Activated CD8-positive, alpha-beta memory T cell treated with anti-CD3 and anti-CD28 coated beads, Interleukin-2, amount 50 U/mL, for 24 hours (primary cell): ENCODE results near the gene CLIC4.
"Not testable (repeated sequence)": the region's sequence is repeated elsewhere in the genome, so short reads cannot be mapped to it uniquely, and the experiment has no call there.

Experiments
- DNase-seq: peaks from one replicate; pipeline ENCODE4 v3.0.0-alpha.2; 2020; ENCODE audit errors: extremely low read depth

The CLIC4 gene

GRCh38 chr1:24717887-24718650 is 27.2 kb upstream of the CLIC4 start:
- DNase-seq: no peak

- no peak for DNase-seq
Observed at GRCh38 chr1:24720152-24720551, 25.1 kb upstream of the CLIC4 start.

DNA sequence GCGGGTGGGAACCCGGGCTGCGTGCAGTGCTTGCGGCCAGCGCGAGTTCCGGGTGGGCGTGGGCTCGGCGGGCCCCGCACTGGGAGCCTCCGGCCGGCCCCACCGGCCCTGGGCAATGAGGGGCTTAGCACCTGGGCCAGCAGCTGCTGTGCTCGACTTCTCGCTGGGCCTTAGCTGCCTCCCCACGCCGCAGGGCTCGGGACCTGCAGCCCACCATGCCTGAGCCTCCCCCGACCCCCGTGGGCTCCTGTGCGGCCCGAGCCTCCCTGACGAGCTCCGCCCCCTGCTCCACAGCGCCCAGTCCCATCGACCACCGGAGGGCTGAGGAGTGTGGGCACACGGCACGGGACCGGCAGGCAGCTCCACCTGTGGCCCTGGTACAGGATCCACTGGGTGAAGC is 23.7 kb upstream of the CLIC4 start:
- no peak for DNase-seq

DNA sequence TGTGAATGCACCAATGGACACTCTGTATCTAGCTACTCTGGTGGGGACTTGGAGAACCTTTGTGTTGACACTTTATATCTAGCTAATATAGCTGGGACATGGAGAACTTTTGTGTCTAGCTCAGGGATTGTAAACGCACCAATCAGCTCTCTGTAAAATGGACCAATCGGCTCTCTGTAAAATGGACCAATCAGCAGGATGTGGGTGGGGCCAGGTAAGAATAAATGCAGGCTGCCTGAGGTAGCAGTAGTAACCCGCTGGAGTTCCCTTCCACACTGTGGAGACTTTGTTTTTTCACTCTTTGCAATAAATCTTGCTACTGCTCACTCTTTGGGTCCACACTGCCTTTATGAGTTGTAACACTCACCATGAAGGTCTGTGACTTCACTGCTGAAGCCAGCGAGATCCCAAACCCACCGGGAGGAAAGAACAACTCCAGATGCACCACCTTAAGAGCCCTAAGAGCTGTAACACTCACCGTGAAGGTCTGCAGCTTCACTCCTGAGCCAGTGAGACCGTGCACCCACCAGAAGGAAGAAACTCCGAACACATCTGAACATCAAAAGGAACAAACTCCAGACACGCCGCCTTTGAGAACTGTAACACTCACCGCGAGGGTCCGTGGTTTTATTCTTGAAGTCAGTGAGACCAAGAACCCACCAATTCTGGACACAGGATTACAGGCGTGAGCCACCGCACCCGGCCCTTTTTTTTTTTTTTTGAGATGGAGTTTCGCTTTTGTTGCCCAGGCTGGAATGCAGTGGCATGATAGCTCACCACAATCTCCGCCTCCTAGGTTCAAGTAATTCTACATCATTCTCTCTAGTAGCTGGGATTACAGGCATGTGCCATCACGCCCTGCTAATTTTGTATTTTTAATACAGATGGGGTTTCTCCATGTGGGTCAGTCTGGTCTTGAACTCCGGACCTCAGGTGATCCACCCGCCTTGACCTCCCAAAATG is 22.9 kb upstream of the CLIC4 start:
- not testable (repeated sequence) for DNase-seq

DNA sequence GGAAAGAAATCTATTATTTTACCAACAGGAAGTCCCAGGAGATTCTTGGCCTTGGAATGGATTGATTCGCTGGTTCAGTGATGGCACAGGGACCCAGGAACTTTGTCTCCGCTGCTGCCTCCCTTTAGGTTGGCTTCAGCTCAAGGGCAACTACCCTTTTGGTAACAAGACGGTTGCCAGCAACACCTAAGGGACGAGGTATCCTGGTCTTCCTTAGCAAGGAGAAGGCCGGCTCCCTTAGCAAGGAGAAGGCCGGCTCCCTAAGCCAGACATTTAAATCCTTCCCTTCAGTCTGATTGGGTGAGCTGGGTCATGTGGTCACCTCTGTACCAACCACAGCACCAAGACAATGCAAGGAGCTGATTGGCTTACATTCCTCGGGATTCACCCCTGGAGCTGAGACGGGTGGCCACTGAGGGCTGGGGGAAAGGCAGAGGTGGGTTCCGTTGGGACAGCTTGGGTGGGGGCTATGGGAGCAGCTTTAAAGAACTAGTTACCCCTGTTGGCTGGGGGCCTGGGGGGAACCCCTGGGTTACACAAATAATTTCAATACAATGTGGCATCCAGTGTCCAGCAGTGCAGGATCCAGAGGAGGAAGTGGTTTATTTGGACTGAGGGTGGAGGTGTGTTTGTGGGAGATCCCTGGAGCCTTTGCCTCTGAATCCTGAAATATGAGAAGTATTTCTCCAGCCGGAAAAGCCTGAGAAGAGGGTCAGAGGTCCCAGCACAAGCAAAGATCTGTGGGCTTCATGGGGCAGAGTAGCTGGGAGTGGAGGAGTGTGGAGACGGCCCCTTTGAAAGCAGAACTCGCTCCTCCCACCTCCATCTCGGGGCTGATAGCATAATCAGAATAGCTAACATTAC is 20.7 kb upstream of the CLIC4 start:
- DNase-seq: no peak

DNA sequence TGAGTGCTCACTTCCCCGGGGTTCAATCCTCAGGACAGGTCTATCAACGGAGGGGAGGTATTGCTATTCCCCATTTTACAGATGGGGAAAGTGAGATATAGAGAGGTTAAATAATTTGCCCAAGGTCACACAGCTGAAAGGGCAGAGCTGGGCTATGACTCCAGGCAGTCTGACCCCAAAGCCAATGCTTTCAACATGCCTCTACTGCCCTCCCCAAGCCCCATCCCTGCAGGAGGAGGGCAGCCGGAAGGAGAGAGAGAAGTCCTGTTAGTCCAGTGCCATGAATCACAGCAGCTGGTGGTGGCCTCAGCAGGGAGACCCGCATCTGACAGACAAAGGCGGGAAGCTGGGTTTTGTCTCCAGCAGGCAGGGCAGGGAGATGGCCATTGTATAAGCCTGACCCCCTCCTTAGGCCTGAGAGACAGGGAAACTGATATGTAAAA is 20.0 kb upstream of the CLIC4 start:
- no peak for DNase-seq

- DNase-seq: no peak
Observed at GRCh38 chr1:24726741-24727140, 18.5 kb upstream of the CLIC4 start.

DNA sequence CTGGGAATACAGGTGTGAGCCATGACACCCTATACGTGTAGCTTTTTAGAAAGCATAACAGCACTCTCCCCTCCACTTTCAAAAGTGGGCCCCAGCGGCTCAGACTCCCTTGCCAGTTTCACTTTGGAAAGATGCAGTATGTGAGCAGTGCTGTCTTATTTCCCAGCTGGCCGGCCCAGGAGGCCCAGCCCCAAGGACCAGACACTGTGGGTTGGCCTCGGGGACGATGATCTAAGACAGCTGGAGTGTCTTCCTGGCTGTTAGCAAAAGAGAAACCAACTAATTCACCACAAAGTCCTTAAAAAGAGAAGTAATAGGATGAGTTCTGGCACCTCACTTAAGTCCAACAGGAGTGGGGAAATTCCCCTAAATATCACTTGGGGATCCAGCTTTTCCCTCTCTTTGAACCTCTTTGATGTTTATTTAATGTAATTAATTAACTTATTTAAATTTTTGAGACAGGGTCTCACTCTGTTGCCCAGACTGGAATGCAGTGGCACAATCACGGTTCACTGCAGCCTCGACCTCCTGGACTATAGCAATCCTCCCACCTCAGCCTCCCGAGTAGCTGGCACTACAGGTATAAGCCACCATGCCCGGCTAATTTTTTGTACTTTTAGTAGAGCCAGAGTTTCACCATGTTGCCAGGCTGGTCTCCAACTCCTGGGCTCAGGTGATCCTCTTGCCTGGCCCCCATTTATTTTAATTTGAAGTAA is 17.6 kb upstream of the CLIC4 start:
- DNase-seq: no peak

GRCh38 chr1:24728982-24729381 is 16.3 kb upstream of the CLIC4 start:
- no peak for DNase-seq

- no peak for DNase-seq
Observed at GRCh38 chr1:24732186-24732885, 12.9 kb upstream of the CLIC4 start.

DNA sequence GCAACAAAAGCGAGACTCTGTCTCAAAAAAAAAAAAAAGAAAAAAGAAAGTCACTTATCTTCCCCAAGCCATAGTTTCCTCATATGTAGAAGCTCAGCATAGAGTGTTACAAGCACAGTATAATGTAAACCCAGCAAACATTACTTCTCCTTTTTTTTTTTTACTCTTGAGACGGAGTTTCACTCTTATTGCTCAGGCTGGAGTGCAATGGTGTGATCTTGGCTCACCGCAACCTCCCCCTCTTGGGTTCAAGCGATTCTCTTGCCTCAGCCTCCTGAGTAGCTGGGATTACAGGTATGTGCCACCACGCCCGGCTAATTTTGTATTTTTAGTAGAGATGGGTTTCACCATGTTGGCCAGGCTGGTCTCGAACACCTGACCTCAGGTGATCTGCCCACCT is 11.9 kb upstream of the CLIC4 start:
- not testable (repeated sequence) for DNase-seq

- no peak for DNase-seq
Observed at GRCh38 chr1:24735156-24735508, 10.1 kb upstream of the CLIC4 start.

DNA sequence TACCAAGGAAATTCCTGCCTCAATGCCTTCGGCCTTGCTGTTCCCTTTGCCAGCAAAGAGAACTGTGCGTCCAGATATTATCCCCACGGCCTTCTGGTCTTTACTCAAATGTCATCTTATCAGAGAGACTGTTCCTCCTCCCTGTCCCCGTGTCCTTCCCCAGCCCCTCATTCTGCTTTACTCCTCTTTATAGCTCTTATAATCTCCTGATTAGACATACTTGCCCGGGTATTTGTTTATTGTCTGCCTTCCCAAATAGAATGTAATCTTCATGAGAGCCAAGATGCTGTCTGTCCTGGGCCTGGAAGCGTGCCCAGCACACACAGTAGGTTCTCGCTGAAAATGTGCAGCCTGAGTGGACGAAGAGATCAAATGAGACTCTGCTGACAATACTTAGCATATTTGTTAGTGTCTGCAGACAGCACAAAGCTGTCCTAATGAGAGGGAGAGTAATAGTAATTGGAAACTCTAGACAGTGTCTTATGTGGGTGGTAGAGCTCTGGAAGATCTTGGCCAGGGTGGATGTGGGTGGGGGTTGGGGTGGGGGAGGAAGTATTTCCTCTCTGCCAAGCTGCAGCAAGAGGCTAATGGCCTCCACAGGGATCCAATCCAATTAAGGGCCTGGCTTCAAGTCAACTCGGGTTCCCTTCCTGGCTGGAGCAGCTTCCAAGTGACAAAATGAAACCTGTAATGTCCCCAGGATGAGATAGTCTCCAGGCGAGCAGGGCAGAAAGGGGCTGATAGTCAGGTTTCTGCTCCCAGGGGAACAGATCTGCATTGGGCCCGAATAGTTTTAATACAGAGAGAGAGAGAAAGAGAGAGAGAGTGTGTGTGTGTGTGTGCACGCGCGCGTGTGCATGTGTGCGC is 9.5 kb upstream of the CLIC4 start:
- DNase-seq: no peak

DNA sequence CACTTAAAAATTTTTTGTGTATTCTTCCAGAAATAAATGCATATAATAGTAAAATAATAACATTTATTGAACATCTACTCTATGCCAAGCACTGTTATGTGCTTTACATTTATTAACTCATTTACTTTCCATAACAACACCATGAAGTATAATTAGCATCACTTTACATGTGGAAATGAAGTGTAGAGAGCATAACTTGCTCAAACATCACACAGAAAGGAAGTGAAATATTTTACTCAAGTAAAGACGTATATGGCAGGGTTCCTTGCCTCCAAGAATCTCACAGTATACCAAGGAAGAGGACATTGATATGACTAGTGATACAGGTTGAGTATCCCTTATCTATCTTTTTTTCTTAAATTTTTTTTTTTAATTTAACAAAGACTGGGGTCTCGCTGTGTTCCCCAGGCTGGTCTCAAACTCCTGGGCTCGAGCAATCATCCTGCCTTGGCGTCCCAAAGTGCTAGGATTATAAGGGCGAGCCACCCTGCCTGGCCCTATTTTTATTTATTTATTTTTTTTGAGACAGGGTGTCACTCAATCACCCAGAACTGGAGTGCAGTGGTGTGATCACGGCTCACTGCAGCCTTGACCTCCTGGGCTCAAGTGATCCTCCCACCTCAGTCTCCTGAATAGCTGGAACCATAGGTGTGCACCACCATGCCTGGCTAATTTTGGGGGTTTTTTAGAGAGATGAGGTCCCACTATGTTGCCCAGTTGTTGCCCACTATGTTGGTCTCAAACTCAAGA is 7.7 kb upstream of the CLIC4 start:
- no peak for DNase-seq

DNA sequence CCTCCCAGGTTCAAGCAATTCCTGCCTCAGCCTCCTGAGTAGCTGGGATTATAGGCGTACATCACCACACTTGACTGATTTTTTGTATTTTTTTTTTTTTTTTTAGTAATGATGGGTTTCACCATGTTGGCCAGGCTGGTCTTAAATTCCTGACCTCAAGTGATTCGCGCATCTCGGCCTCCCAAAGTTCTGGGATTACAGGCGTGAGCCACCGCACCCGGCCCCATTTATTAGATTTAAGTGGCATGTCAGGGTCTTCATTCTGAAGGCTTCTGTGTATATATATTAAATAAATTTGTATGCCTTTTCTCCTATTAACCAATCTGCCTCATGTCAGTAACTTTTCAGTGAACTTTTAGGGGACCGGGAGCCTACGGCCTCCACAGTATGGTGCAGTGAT is 6.0 kb upstream of the CLIC4 start:
- no peak for DNase-seq

DNA sequence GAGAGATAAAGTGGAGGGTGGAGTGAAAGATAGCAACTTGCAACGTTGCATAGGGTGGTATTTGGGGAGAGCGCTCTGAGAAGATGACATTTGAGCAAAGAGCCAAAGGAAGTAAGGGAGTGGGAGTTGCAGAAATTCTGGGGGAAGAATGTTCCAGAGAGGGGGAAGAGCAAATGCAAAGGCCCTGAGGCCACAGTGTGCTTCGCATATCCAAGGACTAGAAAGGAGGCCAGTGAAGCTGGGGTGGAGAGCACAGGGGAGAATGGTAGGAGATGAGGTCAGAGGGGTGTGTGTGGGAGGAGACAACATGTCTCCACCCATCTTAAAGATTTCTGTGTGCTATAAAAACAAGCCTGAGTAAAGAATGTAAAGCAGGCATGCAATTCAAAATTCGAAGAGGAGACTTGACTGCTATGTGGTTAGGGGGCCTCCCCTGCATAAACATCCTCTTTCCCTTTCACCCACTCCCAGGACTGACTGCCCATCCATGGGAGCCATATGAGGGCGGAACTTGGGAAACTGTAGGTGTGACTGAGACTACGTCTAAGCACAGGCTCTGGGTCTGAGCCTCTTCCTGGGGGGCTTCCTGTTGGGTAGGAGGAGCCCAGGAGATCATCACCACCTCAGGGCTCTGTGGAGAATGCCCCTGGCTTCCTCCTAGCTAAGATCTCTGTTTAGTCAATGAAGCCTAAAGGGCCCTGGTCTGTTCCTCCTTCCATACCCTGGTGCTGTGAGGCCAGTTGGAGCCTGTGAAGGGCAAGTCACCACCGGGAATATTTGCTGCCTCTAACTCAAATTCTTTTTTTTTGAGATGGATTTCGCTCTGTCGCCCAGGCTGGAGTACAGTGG is 2.9 kb upstream of the CLIC4 start:
- no peak for DNase-seq

GRCh38 chr1:24743404-24744211 is 1.6 kb upstream of the CLIC4 start:
- DNase-seq: no peak
